Coronary artery (tissue), 2 donors: ENCODE measurements around the gene ONECUT2.

Experiments
- DNase-seq: peaks from one replicate; pipeline ENCODE4 v3.0.0-alpha.2; 2017; ENCODE audit warnings: low spot score
- H3K27ac ChIP-seq, 2 donors: fragments of 200-600 bp; sonication (generic); one replicate each; pipeline ENCODE4 v1.5.1; 2016 to 2019
- H3K4me3 ChIP-seq: fragments of 200-600 bp; sonication (generic); 2 replicates; pipeline ENCODE4 v1.5.1; 2016; ENCODE audit warnings: mild to moderate bottlenecking, moderate library complexity
- TF ChIP-seq, protein P1 (sequence below): fragments of 200-600 bp; sonication (generic); IDR thresholded peaks from one replicate; pipeline ENCODE4 v1.5.1; 2019; ENCODE audit warnings: antibody characterized with exemption

ONECUT2 gene

DNA sequence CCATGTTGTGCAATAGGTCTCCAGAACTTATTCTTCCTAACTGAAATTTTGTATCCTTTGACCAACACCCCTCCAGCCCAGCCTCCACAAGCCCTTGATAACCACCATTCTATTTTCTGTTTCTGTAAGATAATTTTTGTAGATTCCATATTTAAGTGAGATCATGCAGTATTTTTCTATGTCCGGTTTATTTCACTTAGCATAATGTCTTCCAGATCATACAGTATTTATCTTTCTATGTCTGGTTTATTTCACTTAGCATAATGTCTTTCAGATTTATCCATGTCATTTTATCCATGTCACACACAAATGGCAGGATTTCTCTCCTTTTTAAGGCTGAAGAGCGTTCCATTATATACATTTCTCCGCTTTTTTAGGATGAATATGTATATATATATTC, 24.4 kb upstream of the ONECUT2 start:
- DNase-seq = no peak
- Histone ChIP-seq H3K4me3 (no peak overlapping the region), H3K27ac (no peak overlapping the region)
- TF ChIP-seq, protein P1, sequence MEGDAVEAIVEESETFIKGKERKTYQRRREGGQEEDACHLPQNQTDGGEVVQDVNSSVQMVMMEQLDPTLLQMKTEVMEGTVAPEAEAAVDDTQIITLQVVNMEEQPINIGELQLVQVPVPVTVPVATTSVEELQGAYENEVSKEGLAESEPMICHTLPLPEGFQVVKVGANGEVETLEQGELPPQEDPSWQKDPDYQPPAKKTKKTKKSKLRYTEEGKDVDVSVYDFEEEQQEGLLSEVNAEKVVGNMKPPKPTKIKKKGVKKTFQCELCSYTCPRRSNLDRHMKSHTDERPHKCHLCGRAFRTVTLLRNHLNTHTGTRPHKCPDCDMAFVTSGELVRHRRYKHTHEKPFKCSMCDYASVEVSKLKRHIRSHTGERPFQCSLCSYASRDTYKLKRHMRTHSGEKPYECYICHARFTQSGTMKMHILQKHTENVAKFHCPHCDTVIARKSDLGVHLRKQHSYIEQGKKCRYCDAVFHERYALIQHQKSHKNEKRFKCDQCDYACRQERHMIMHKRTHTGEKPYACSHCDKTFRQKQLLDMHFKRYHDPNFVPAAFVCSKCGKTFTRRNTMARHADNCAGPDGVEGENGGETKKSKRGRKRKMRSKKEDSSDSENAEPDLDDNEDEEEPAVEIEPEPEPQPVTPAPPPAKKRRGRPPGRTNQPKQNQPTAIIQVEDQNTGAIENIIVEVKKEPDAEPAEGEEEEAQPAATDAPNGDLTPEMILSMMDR = no peak

DNA sequence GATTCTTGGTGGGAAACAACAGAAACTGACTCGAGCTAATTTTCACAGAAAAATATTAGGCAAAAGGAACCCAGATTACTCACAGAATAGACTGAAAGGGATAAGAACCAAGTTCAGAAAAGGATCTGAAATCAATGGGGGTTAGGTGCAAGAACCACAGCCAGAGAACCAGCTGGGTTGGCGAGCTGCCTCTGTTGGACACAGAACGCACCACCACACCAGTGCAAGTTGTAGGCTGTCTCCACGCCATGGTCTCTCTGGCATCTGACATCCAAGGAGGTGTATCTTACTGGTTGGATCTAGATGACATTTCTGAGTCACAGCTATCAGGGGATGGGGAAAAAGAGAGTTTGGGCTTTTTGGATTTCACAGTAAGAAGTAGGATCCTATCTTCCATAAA, 18.6 kb upstream of the ONECUT2 start:
- DNase-seq = no peak
- TF ChIP-seq, protein P1 = no peak
- H3K27ac ChIP-seq = no peak overlapping the region
- no peak overlapping the region for H3K4me3 ChIP-seq

DNA sequence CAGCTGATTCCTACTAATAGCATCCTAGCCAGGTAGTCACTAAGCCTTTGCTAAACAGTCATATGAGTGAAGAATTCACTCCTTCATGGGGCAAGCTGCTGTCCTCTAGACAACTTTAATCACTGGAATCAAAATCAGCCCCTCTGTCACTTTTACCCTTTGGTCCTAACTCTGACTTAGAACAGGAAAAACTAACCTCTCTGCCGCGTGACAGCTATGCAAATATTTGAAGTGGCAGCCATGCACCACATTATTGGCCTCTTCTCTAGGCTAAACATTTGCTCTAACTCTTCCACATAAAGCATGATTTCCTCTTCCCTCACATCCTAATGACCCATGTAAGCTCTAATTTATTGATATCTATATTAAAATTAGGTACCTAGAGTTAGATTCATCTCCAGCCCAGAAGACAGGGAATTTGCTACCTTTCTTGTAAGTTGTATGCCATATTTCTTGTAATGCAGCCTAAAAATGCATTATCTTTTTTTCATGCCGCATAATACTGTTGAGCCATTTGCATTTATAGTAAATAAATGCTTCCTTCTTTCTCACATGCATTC, 12.8 kb upstream of the ONECUT2 start:
- H3K4me3 ChIP-seq = no peak overlapping the region
- TF ChIP-seq, protein P1 = no peak
- no peak overlapping the region for H3K27ac ChIP-seq
- DNase-seq = no peak

DNA sequence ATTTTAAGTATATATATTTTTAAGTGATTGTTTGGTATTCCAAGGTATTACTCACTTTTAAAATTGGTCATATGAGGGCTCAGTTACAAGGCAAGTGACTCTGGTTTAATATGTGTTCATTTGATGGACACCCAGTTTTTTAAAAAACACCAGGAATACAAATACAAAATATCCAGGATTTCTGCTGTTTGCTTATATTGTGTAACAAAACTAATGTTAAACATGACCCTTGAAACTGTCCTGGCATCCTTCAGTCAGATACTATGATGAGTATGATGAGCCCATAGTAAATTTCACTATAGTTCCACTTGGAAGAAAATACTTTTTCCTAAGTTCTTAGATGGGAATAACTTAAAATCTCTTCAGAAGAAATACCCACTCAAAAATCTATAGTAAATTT, 11.4 kb upstream of the ONECUT2 start:
- TF ChIP-seq, protein P1 = no peak
- no peak overlapping the region for H3K27ac ChIP-seq
- DNase-seq = no peak
- H3K4me3 ChIP-seq = no peak overlapping the region

DNA sequence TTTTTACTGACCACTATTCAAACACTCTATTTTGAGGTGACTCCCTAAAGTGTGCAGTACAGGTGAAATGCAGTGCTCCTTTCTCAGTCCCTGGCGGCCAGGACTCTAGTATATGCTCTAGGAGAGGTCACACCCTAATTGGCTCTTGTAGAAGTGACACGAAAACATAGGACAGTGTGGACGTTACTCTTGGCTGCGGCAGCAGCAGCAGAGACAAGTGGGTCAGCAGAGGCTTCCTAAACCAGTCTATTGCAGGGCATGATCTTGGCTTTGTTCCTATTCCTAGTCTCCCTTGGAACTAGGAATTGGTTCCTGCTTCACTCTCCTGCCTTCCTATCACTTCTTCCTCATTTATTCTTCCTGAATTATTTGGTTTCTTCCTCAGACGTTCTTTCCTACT, 10.1 kb upstream of the ONECUT2 start:
- TF ChIP-seq, protein P1 = no peak
- Histone ChIP-seq H3K4me3 (no peak overlapping the region), H3K27ac (no peak overlapping the region)
- DNase-seq = no peak

DNA sequence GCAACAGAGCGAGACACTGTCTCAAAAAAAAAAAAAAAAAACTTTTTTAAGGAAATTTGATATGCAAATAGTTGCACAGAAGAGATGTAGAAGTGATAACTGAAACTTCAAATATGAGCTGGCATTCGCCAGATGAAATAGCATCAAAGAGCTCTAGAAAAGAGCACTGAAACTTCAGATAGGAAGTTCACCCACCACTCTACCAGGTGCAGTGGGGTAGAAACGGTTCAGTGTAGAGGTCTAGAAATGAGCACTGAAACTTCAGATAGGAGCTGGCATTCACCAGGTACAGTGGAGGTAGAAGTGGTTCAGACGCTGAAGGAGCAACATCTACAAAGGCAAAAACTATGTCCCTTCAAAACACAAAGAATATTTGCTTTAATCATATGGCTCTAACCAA, 9.0 kb upstream of the ONECUT2 start:
- H3K4me3 ChIP-seq = no peak overlapping the region
- no peak overlapping the region for H3K27ac ChIP-seq
- DNase-seq = no peak
- TF ChIP-seq, protein P1 = no peak

DNA sequence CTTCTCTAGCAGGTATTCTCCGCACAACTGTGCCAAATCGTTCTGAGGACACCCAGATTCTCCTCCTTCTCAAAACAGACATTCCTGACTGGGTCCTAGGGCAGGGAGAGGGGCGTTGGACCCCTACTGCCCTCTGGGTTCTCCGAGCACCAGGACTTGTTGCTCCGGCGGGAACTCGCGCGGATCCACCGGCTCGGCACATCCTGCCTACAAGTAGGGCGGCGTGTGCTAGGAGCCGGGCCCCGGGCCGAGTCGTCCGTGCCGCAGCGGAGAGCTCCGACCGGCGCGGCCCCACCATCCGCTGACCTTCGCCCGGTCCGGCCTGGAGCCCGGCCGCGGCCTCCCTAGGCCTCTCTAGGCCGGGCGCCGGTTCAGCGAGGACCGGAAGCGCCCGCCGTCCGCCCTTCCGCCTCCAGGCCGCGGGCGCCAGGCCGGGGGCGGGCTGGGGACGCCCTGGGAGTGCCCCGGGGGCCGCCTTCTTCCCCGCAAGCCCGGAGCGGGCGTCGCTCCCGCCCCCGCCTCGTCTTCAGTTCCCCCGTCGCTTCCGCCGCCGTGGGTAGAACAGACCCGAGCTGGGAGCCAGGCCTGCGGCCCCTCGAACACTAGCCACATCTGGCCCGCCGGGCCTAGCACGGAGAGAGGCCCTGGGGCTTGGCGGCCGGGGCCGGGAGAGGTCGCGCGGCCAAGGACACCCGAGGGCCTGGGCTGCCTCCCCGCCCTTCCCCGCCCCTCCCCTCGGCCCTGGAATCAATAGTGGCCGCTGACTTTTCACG, 7.6 kb upstream of the ONECUT2 start:
- DNase-seq = no peak
- Histone ChIP-seq H3K4me3 (peak overlapping the region; percentile 65), H3K27ac (no peak overlapping the region)
- TF ChIP-seq, protein P1 = no peak
